Suprapubic skin (tissue), 4 donors: ENCODE data around the gene ACACB. TPM values are rescaled to one million over a fixed set of nuclear protein-coding genes. Genes with fewer than 3 reads are reported as not detected.

Experiments used
- DNase-seq, 2 donors: peaks; one replicate each; pipeline ENCODE4 v3.0.0-alpha.2; 2019; ENCODE audit warnings: low spot score in 2 of 2
- H3K27ac ChIP-seq: fragments of 200-600 bp; sonication (generic); one replicate; pipeline ENCODE4 v1.5.1; 2019
- H3K27me3 ChIP-seq: fragments of 200-600 bp; sonication (generic); one replicate; pipeline ENCODE4 v1.5.1; 2019
- H3K36me3 ChIP-seq: fragments of 200-600 bp; sonication (generic); one replicate; pipeline ENCODE4 v1.5.1; 2019
- H3K4me1 ChIP-seq: fragments of 200-600 bp; sonication (generic); one replicate; pipeline ENCODE4 v1.5.1; 2019
- H3K4me3 ChIP-seq: fragments of 200-600 bp; sonication (generic); one replicate; pipeline ENCODE4 v1.5.1; 2019; ENCODE audit warnings: mild to moderate bottlenecking
- H3K9me3 ChIP-seq: fragments of 200-600 bp; sonication (generic); one replicate; pipeline ENCODE4 v1.5.1; 2019
- CTCF ChIP-seq, 2 donors: fragments of 200-600 bp in 1 of 2; fragments of 450-650 bp in 1 of 2; sonication (generic) in 1 of 2; IDR thresholded peaks; one replicate each; pipeline ENCODE4 v1.5.1; 2016 to 2019; ENCODE audit warnings: antibody characterized with exemption in 2 of 2, mild to moderate bottlenecking in 1 of 2, moderate library complexity in 1 of 2
- EP300 ChIP-seq: sonication (generic); formaldehyde crosslinking; IDR thresholded peaks from one replicate; pipeline ENCODE4 v1.6.1; 2017; ENCODE audit warnings: antibody characterized with exemption
- POLR2A ChIP-seq, 2 donors: fragments of 450-650 bp; IDR thresholded peaks; one replicate each; pipeline ENCODE4 v1.6.1; 2017; ENCODE audit warnings: antibody characterized with exemption in 2 of 2, mild to moderate bottlenecking in 2 of 2, moderate library complexity in 2 of 2
- POLR2AphosphoS5 ChIP-seq, 3 donors: sonication (generic); formaldehyde crosslinking; IDR thresholded peaks; one replicate each; pipeline ENCODE4 v1.6.1; 2017; ENCODE audit warnings: antibody characterized with exemption in 3 of 3
- WGBS: methylation state at CpG from one replicate; pipeline ENCODE4 v1.1.5; 2018; 5-methylcytosine and 5-hydroxymethylcytosine counted together
- total RNA-seq, 4 donors: library from RNA; depleted of rRNA; stranded (reverse); fragments of >200 nt; gene quantifications; one replicate each; pipeline ENCODE4 v1.1.0, GENCODE V29; 2016

Gene ACACB
- total RNA-seq, 4 donors from 2014 or later, result 19.2 to 90.8 (median 56.9) TPM

GRCh38 chr12:109270494-109270893, 154.1 kb downstream of the ACACB start:
- TF ChIP-seq POLR2A (IDR thresholded peaks at IDR 0.05) (no peak), CTCF (IDR thresholded peaks at IDR 0.05) (no peak), EP300 (no peak)
- Histone ChIP-seq H3K9me3 (no peaks in the 10 kb centered on the region), H3K4me1 (no peaks in the 10 kb centered on the region), H3K27me3 (no peaks in the 10 kb centered on the region), H3K4me3 (no peak overlapping the region), H3K27ac (no peak overlapping the region), H3K36me3 (peaks cover 21% of the 10 kb centered on the region)
- 32% methylated on average over 1 of the region's 1 CpG for WGBS
- no peak for DNase-seq

- no peak overlapping the region for H3K4me3 ChIP-seq
- no peak for DNase-seq
- H3K27ac ChIP-seq, result no peak overlapping the region
- no peaks in the 10 kb centered on the region for H3K9me3 ChIP-seq
- H3K36me3 ChIP-seq, result peaks cover 11% of the 10 kb centered on the region
- H3K27me3 ChIP-seq, result no peaks in the 10 kb centered on the region
- TF ChIP-seq EP300 (no peak), POLR2A (IDR thresholded peaks at IDR 0.05) (no peak), CTCF (IDR thresholded peaks at IDR 0.05) (no peak)
- 83% methylated on average over 3 of the region's 3 CpGs for WGBS
- no peaks in the 10 kb centered on the region for H3K4me1 ChIP-seq
These were observed 155.0 kb downstream of the ACACB start for GRCh38 chr12:109271418-109271817.

- H3K9me3 ChIP-seq, result no peaks in the 10 kb centered on the region
- no peak for DNase-seq
- WGBS, result 44% methylated on average over 16 of the region's 16 CpGs
- H3K4me1 ChIP-seq, result peaks cover 4% of the 10 kb centered on the region
- H3K27me3 ChIP-seq, result no peaks in the 10 kb centered on the region
- TF ChIP-seq CTCF (IDR thresholded peaks at IDR 0.05) (no peak), POLR2AphosphoS5 (IDR thresholded peaks at IDR 0.05) (no peak), EP300 (no peak), POLR2A (IDR thresholded peaks at IDR 0.05) (no peak)
- H3K4me3 ChIP-seq, result no peak overlapping the region
- H3K36me3 ChIP-seq, result no peaks in the 10 kb centered on the region
- no peak overlapping the region for H3K27ac ChIP-seq
These were observed 157.0 kb downstream of the ACACB start for GRCh38 chr12:109273354-109273753.

- WGBS, result no CpG with 5 or more reads among the region's 1 CpG
- H3K36me3 ChIP-seq, result no peaks in the 10 kb centered on the region
- peaks cover 8% of the 10 kb centered on the region for H3K4me1 ChIP-seq
- no peak overlapping the region for H3K4me3 ChIP-seq
- no peak for DNase-seq
- no peak overlapping the region for H3K27ac ChIP-seq
- H3K27me3 ChIP-seq, result no peaks in the 10 kb centered on the region
- no peaks in the 10 kb centered on the region for H3K9me3 ChIP-seq
- no peak for TF ChIP-seq POLR2A (IDR thresholded peaks at IDR 0.05)
- no peak for TF ChIP-seq EP300
- TF ChIP-seq POLR2AphosphoS5 (IDR thresholded peaks at IDR 0.05), result no peak
- no peak for TF ChIP-seq CTCF (IDR thresholded peaks at IDR 0.05)
These were observed 158.0 kb downstream of the ACACB start for GRCh38 chr12:109274381-109274780.

GRCh38 chr12:109275173-109275572, 158.8 kb downstream of the ACACB start:
- Histone ChIP-seq H3K27me3 (no peaks in the 10 kb centered on the region), H3K9me3 (no peaks in the 10 kb centered on the region), H3K27ac (no peak overlapping the region), H3K36me3 (no peaks in the 10 kb centered on the region), H3K4me3 (no peak overlapping the region), H3K4me1 (peaks cover 8% of the 10 kb centered on the region)
- WGBS, result 74% methylated on average over 4 of the region's 4 CpGs
- DNase-seq, result no peak
- no peak for TF ChIP-seq CTCF (IDR thresholded peaks at IDR 0.05)
- no peak for TF ChIP-seq EP300
- no peak for TF ChIP-seq POLR2A (IDR thresholded peaks at IDR 0.05)
- TF ChIP-seq POLR2AphosphoS5 (IDR thresholded peaks at IDR 0.05), result no peak
